A549 (cell line): ENCODE data around the gene INSL4.

Experiments
- CEBPB ChIP-seq, 2 experiments: fragments of >200 bp in 1 of 2; sonication (Bioruptor Twin) in 1 of 2; formaldehyde crosslinking in 1 of 2; IDR thresholded peaks; 2 replicates each; pipeline ENCODE4 v1.6.1; 2012 to 2016
- CTCF ChIP-seq: fragments of >200 bp; sonication (Bioruptor Twin); formaldehyde crosslinking; IDR thresholded peaks from 3 replicates; pipeline ENCODE4 v1.5.1; 2016
- EHMT2 ChIP-seq: fragments of 200-600 bp; sonication (generic); IDR thresholded peaks from 2 replicates; pipeline ENCODE4 v1.6.1; 2016; ENCODE audit warnings: antibody characterized with exemption, low read depth, mild to moderate bottlenecking, moderate library complexity
- FOXS1 ChIP-seq: fragments of 250-450 bp; sonication (Bioruptor Pico); IDR thresholded peaks from 2 replicates; pipeline ENCODE4 v1.5.0; 2020; ENCODE audit warnings: mild to moderate bottlenecking, moderate library complexity
- MAFK ChIP-seq: fragments of 450-650 bp; IDR thresholded peaks from 2 replicates; pipeline ENCODE4 v1.6.1; 2014; ENCODE audit not compliant: partially characterized antibody
- MYC ChIP-seq: IDR thresholded peaks from 2 replicates; pipeline ENCODE4 v1.6.1; 2012; ENCODE audit warnings: mild to moderate bottlenecking, inconsistent platforms, low read length, improper control_type of control experiment, borderline replicate concordance
- POLR2A ChIP-seq: IDR thresholded peaks from 2 replicates; pipeline ENCODE4 v1.6.1; 2012; ENCODE audit warnings: mild to moderate bottlenecking, low read length
- RARB ChIP-seq: fragments of 250-450 bp; sonication (Bioruptor Pico); IDR thresholded peaks from 2 replicates; pipeline ENCODE4 v1.8.0; 2021; ENCODE audit warnings: mild to moderate bottlenecking, moderate library complexity
- RCOR1 ChIP-seq: fragments of 150-350 bp; IDR thresholded peaks from 2 replicates; pipeline ENCODE4 v1.6.1; 2014; ENCODE audit warnings: antibody characterized with exemption, low read length, low read depth
- RNF2 ChIP-seq: fragments of 200-600 bp; sonication (generic); IDR thresholded peaks from 2 replicates; pipeline ENCODE4 v1.6.1; 2016; ENCODE audit warnings: low read depth, mild to moderate bottlenecking, antibody characterized with exemption, moderate library complexity, borderline replicate concordance
- USF2 ChIP-seq: fragments of 450-650 bp; IDR thresholded peaks from 2 replicates; pipeline ENCODE4 v1.6.1; 2014; ENCODE audit warnings: antibody characterized with exemption

GRCh38 chr9:5269249-5269715, 38.1 kb downstream of the INSL4 start:
- no peak for TF ChIP-seq MYC
- TF ChIP-seq CTCF = no peak
- TF ChIP-seq POLR2A = no peak
- no peak for TF ChIP-seq USF2
- TF ChIP-seq CEBPB (IDR thresholded peaks at IDR 0.05) = no peak
- no peak for TF ChIP-seq RARB (CRISPR knock-in tag)
- no peak for TF ChIP-seq RNF2
- no peak for TF ChIP-seq RCOR1
- no peak for TF ChIP-seq EHMT2
- no peak for TF ChIP-seq MAFK
- no peak for TF ChIP-seq FOXS1 (CRISPR knock-in tag)
